T-helper 22 cell (primary cell): Measurements from ENCODE around the gene NEMP2.

Experiments used
- DNase-seq: peaks from one replicate; pipeline ENCODE4 v3.0.0-alpha.2; 2020; ENCODE audit warnings: low read depth

NEMP2 gene

GRCh38 chr2:190456833-190457232 is 77.7 kb downstream of the NEMP2 start:
- no peak for DNase-seq

DNA sequence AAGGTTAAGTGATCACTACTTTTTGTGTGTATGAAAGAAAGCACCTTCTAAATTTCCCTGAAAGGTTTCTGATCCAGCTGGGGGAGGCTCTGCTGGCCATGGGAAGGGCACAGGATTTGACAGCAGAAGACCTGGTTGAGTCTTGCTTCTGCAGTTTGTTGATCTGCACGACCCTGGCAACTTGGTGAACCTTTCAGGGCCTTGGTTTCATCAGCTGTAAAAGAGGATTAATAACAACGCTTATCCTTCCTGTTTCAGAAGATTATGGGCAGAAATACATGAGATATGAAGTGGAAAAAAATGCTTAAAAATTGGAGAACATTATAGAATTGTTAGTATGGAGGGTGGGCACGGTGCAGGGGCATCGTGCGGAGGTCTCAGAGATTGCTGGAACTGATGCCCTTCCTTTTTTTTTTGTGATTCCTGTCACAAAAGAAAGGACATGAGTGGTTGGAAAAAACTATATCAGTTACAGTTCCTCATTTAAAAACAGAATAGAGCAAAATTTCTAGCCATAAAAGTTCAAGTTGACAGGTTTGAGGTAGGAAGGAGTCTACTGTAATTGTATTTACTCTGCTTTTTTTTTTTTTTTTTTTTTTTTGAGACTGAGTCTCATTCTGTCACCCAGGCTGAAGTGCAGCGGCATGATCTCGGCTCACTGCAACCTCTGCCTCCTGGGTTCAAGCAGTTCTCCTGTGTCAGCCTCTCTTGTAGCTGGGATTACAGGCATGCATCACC is 79.0 kb downstream of the NEMP2 start:
- no peak for DNase-seq

GRCh38 chr2:190454795-190455194 is 79.7 kb downstream of the NEMP2 start:
- DNase-seq: no peak
